OCI-LY1 (cell line): ENCODE data around the gene ROR1.

Experiments used
- H2AFZ ChIP-seq: fragments of 200-600 bp; sonication (generic), shearing (Covaris generic); 2 replicates; pipeline ENCODE4 v1.6.0; 2014; ENCODE audit warnings: antibody characterized with exemption, mild to moderate bottlenecking, low read length
- H3F3A ChIP-seq: fragments of 200-600 bp; sonication (generic), shearing (Covaris generic); 2 replicates; pipeline ENCODE4 v1.6.0; 2014; ENCODE audit warnings: mild to moderate bottlenecking, antibody characterized with exemption, low read length, moderate library complexity; ENCODE audit not compliant: insufficient read depth
- H3K27ac ChIP-seq: fragments of 200-600 bp; sonication (generic); 2 replicates; pipeline ENCODE4 v1.5.1; 2014; ENCODE audit warnings: low read length, mixed run types, mild to moderate bottlenecking, low read depth; ENCODE audit not compliant: poor library complexity, severe bottlenecking
- H3K27me3 ChIP-seq: fragments of 200-600 bp; sonication (generic); 2 replicates; pipeline ENCODE4 v1.6.0; 2014; ENCODE audit warnings: antibody characterized with exemption, mild to moderate bottlenecking, low read length, moderate library complexity; ENCODE audit not compliant: insufficient read depth
- H3K36me3 ChIP-seq: fragments of 200-600 bp; sonication (generic); 2 replicates; pipeline ENCODE4 v1.6.1; 2014; ENCODE audit warnings: mild to moderate bottlenecking, antibody characterized with exemption, low read length, moderate library complexity, mixed read lengths; ENCODE audit not compliant: insufficient read depth
- H3K4me1 ChIP-seq: fragments of 200-600 bp; sonication (generic); 2 replicates; pipeline ENCODE4 v1.5.1; 2014; ENCODE audit warnings: mild to moderate bottlenecking, low read length, moderate library complexity; ENCODE audit not compliant: insufficient read depth, severe bottlenecking
- H3K4me2 ChIP-seq: fragments of 200-600 bp; sonication (generic), shearing (Covaris generic); 2 replicates; pipeline ENCODE4 v1.6.1; 2014; ENCODE audit warnings: low read length
- H3K4me3 ChIP-seq: fragments of 200-600 bp; sonication (generic); 2 replicates; pipeline ENCODE4 v1.5.1; 2014; ENCODE audit warnings: low read length, low read depth, mild to moderate bottlenecking, mixed read lengths; ENCODE audit not compliant: poor library complexity, severe bottlenecking
- H3K79me2 ChIP-seq: fragments of 200-600 bp; shearing (Covaris generic); 2 replicates; pipeline ENCODE4 v1.6.1; 2016; ENCODE audit warnings: mixed run types, low read length, mixed read lengths; ENCODE audit not compliant: insufficient read depth
- H3K9ac ChIP-seq: fragments of 200-600 bp; sonication (generic), shearing (Covaris generic); 2 replicates; pipeline ENCODE4 v1.6.1; 2014; ENCODE audit warnings: mild to moderate bottlenecking, low read length, mixed read lengths
- H3K9me2 ChIP-seq: fragments of 200-600 bp; sonication (generic), shearing (Covaris generic); 2 replicates; pipeline ENCODE4 v1.6.1; 2014; ENCODE audit warnings: low read depth, mild to moderate bottlenecking, low read length, mixed read lengths
- H3K9me3 ChIP-seq: fragments of 200-600 bp; shearing (Covaris generic); 2 replicates; pipeline ENCODE4 v1.6.1; 2014; ENCODE audit warnings: low read length, mixed read lengths
- H4K20me1 ChIP-seq: fragments of 200-600 bp; sonication (generic), shearing (Covaris generic); 2 replicates; pipeline ENCODE4 v1.6.0; 2016; ENCODE audit warnings: mild to moderate bottlenecking, low read length; ENCODE audit not compliant: insufficient read depth
- EZH2 ChIP-seq: fragments of 200-600 bp; sonication (generic), shearing (Covaris generic); IDR thresholded peaks from 2 replicates; pipeline ENCODE4 v1.8.0; 2017; ENCODE audit warnings: borderline replicate concordance, mixed run types, mild to moderate bottlenecking, antibody characterized with exemption, low read length, moderate library complexity, mixed read lengths
- TF ChIP-seq, protein P1 (sequence below): fragments of 200-600 bp; sonication (generic), shearing (Covaris generic); IDR thresholded peaks from 2 replicates; pipeline ENCODE4 v1.5.1; 2017; ENCODE audit warnings: mild to moderate bottlenecking, antibody characterized with exemption, low read length, moderate library complexity, mixed read lengths

The ROR1 gene

DNA sequence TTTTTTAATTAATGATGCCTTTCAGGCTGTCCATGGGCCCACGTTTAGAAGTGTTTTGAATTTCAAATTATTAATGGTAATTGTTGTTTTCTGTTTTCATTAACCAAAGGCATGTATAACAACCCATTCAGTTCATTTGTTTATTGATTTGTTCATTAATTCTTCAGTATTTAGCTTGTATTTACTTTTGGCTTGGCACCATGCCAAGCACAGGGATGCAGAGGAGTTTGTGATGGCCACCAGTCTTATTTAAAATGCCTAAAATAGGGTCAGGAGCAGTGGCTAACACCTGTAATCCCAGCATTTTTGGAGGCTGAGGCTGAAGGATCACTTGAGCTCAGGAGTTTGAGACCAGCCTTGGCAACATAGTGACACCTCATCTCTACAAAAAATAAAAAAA, 75.3 kb downstream of the ROR1 start:
- TF ChIP-seq EZH2: no peak
- TF ChIP-seq, protein P1, sequence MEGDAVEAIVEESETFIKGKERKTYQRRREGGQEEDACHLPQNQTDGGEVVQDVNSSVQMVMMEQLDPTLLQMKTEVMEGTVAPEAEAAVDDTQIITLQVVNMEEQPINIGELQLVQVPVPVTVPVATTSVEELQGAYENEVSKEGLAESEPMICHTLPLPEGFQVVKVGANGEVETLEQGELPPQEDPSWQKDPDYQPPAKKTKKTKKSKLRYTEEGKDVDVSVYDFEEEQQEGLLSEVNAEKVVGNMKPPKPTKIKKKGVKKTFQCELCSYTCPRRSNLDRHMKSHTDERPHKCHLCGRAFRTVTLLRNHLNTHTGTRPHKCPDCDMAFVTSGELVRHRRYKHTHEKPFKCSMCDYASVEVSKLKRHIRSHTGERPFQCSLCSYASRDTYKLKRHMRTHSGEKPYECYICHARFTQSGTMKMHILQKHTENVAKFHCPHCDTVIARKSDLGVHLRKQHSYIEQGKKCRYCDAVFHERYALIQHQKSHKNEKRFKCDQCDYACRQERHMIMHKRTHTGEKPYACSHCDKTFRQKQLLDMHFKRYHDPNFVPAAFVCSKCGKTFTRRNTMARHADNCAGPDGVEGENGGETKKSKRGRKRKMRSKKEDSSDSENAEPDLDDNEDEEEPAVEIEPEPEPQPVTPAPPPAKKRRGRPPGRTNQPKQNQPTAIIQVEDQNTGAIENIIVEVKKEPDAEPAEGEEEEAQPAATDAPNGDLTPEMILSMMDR: no peak
- Histone ChIP-seq H3K27me3 (no peaks in the 10 kb centered on the region), H3K4me3 (no peak overlapping the region), H3F3A (no peaks in the 10 kb centered on the region), H3K4me1 (no peaks in the 10 kb centered on the region), H3K9ac (no peak overlapping the region), H2AFZ (no peak overlapping the region), H3K9me2 (no peaks in the 10 kb centered on the region), H3K27ac (no peak overlapping the region), H3K36me3 (no peaks in the 10 kb centered on the region), H3K79me2 (no peaks in the 10 kb centered on the region), H4K20me1 (no peaks in the 10 kb centered on the region), H3K9me3 (no peaks in the 10 kb centered on the region), H3K4me2 (no peak overlapping the region)

DNA sequence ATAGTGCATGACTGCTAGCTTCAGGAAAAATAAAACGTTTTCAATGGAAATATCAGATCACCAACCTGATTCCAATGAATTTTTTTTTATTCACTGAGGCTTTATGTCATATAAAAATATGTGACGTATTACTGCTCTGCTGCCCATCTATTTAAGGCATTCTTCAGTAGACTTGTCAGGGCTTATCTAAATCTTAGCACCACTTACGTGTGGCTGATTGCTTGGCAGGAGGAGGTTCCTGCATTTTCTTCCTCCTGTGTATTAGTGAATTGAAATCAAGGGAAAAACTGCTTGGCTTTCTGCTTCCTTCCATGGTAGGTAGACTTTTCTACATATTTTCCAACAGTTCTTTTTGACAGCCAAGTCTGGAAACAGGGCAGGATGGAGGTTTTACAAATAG, 80.3 kb downstream of the ROR1 start:
- Histone ChIP-seq H3K4me1 (no peaks in the 10 kb centered on the region), H3K27me3 (no peaks in the 10 kb centered on the region), H2AFZ (no peak overlapping the region), H3K4me2 (no peak overlapping the region), H3K9me2 (no peaks in the 10 kb centered on the region), H3K4me3 (no peak overlapping the region), H3K36me3 (no peaks in the 10 kb centered on the region), H3K27ac (no peak overlapping the region), H3K9ac (no peak overlapping the region), H3K79me2 (no peaks in the 10 kb centered on the region), H3F3A (no peaks in the 10 kb centered on the region), H4K20me1 (no peaks in the 10 kb centered on the region), H3K9me3 (no peaks in the 10 kb centered on the region)
- TF ChIP-seq, protein P1: no peak
- TF ChIP-seq EZH2: no peak

DNA sequence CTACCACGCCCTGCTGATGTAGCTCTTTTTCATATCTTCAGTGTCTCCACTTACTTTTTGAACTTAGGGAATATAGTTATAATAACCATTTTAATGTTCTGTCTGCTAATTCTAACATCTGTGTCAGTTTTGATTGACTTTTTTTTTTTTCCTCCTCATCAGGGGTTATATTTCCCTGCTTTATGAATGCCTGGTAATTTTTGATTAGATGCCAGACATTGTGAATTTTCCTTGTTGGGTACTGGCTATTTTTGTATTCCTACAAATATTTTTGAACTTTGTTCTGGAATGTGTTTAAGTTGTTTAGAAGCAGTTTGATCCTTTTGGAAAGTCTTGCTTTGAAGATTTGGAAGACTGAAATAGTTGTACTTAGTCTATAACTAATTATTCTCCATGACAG, 82.1 kb downstream of the ROR1 start:
- Histone ChIP-seq H3K79me2 (no peaks in the 10 kb centered on the region), H3K9me2 (no peaks in the 10 kb centered on the region), H3K9ac (no peak overlapping the region), H2AFZ (no peak overlapping the region), H3K9me3 (no peaks in the 10 kb centered on the region), H3K27ac (no peak overlapping the region), H3K27me3 (no peaks in the 10 kb centered on the region), H3K4me3 (no peak overlapping the region), H4K20me1 (no peaks in the 10 kb centered on the region), H3K4me1 (no peaks in the 10 kb centered on the region), H3F3A (no peaks in the 10 kb centered on the region), H3K36me3 (no peaks in the 10 kb centered on the region), H3K4me2 (no peak overlapping the region)
- TF ChIP-seq, protein P1: no peak
- TF ChIP-seq EZH2: no peak
